ENCODE measurements around the gene LAMC1.

- TF ChIP-seq CTCF (IDR thresholded peaks at IDR 0.05) (no peak), POLR2A (IDR thresholded peaks at IDR 0.05) (no peak)
Observed at GRCh38 chr1:183193963-183194525, 170.8 kb downstream of the LAMC1 start.

Measured in lower leg skin (tissue), 3 donors.